Stimulated activated CD4-positive, alpha-beta T cell treated with anti-CD3 and anti-CD28 coated beads, Interleukin-15, amount 100 ng/mL, for 24 hours (primary cell): ENCODE measurements around the gene LOXL1.

Source experiments
- DNase-seq: peaks from one replicate; pipeline ENCODE4 v3.0.0-alpha.2; 2020

The LOXL1 gene

DNA sequence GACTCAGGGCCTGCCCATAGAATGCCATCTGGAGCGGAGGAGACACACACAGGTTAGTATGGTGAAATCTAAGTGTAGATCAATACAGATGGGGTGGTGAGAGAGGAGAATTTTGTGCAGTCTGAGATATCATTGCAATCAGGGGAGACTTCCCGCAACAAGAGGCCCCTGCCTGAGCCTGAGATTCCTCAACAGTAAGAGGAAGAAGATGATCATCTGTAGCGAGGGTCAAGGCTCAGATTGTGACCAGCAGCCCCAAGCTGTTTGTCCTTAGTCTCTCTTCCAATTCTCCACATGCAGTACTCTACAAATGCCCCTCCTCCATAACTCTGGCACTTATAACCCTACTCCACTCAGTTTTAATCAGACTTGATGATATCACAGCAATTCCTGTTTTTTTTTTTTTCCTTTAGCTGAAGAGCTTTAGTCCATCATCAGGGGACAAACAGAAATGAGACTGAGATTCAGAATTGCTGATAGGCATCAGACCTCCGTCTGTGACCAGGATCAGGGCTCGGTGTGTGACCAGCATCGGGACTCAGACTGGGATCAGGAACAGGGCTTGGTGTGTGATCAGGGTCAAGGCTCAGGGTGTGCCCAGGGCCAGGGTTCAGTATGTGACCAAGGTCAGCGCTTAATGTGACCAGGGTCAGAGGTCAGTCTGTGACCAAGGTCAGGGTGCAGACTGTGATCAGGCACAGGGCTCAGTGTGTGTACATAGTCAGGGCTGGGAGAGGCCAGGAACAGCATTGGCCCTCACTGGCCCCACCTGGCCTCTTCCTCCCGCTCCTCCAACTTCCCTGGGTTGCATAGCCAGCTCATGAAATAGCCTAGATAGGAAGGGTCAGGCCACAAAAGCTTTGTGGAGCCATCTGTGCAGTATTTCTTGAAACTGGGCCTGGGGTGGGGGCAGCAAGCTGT, 14.1 kb downstream of the LOXL1 start:
- DNase-seq = no peak

GRCh38 chr15:73941044-73941443, 14.8 kb downstream of the LOXL1 start:
- no peak for DNase-seq

DNA sequence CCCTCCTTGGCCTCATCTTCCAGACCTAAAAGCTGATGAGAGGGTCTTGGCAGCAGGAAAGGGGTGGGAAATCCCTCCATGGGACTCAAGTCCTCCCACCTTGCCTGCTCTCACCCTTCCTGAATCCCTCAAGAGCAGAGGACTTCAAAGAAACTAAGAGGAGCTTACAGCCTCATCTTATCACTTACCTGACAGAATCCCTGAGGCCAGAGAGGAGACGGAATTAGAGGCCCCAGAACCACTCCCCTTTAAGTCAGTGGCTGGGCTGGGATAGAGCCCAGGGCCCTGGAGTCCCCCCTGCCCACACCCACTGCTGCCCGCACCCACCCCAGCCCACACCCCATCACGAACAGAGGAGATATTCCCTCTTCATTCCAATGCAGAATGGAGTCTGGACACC, 15.2 kb downstream of the LOXL1 start:
- DNase-seq = no peak

DNA sequence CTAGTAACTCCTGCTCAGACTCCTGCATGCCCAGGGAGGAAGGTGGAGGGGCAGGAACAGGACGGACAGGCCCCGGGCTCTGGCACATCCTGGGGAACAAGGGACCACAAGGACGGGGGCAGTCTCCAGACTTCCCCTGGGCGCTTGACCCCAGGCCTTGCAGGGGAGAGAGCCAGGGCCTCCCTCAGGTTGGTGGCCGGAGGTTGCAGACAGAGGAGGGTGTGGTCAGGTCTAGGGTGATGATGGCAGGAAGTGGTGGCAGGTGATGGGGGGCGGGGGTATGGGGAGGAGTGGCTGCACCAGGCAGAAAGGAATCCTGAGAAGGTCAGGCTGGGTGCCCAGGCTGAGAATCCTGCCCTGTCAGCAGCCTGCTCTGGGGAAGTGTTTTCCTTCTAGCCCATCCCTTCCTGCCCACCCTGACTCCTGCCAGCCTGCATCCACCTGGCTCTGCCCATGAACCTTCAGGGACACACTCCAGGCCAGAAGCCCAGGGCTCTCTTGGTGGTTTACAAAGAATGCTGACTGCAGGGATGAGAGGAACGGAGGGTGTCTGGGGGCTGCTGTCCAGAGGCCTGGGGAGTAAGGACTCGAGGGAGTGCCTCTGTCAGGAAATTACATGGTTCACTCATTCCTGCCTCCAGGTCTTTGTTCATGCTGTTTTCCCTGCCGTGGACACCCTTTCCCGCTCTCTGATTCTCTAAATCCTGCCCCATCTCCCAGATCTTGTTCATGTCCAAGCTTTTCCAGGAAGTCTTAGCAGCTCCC, 15.8 kb downstream of the LOXL1 start:
- DNase-seq = no peak

DNA sequence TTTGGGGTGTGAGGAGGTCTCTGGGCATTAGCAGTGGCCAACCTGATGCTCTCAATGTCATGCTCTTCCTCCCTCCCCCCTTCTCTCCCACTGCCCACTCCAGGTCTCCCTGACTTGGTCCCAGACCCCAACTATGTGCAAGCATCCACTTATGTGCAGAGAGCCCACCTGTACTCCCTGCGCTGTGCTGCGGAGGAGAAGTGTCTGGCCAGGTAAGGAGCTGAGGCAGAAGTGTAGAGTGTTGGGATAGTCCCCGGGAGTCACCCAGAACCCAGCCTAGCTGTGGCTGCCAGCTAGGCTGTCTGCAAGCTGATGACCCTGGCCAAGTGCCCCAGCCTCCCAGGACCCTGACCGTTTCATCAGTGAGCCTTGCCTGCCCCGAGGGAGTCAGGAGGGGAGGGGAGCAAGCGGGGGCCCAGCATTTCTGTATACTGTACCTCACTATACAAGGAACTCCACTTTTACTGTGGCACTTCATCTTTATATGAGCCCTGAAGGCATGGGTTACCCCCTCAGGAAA, 16.5 kb downstream of the LOXL1 start:
- DNase-seq = no peak

GRCh38 chr15:73944161-73945129, 18.2 kb downstream of the LOXL1 start:
- DNase-seq = no peak

DNA sequence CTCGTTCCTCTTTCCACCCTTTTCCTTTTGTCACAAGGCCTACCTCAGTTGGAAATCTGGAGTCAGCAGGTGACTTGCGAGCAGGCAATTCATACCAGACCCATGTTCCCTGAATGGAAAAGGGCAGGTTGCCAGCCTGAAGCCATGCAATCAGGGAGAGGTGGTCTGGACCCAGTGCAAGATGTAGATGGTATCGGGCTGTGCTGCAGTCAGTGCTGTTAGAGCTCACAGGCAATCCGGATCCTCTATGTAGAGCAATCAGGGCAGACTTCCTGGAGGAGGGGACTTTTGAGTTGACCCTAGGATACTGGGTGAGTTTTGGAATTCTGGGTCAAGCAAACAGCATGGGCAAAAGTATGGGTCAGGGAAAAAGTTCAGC, 18.9 kb downstream of the LOXL1 start:
- no peak for DNase-seq

DNA sequence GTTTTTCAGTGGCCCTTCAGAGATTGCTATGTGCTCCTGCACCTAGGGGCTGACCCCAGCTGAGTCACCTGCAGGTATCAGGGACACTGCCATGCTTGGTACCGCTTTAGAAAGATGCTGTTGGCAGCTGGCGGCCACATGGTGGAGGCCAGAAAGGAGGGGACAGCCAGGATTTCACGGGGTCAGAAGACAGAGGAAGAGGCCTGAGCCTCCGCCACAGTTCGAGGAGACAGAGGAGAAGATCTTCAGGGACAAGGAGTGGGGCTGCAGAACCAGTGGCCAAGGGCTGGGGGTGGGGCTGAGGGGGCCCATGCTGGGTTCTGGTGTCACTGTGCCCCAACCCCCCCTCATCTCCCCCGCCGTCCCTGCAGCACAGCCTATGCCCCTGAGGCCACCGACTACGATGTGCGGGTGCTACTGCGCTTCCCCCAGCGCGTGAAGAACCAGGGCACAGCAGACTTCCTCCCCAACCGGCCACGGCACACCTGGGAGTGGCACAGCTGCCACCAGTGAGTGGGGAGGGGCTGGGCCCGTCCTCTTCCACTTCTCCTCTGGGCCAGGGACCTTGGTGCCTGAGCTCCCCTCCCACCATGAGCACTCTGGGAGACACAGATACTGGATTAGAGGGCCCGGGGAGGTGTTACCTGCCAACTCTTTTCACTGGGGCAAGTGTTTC, 19.9 kb downstream of the LOXL1 start:
- no peak for DNase-seq

GRCh38 chr15:73946795-73947370, 20.6 kb downstream of the LOXL1 start:
- DNase-seq = no peak

DNA sequence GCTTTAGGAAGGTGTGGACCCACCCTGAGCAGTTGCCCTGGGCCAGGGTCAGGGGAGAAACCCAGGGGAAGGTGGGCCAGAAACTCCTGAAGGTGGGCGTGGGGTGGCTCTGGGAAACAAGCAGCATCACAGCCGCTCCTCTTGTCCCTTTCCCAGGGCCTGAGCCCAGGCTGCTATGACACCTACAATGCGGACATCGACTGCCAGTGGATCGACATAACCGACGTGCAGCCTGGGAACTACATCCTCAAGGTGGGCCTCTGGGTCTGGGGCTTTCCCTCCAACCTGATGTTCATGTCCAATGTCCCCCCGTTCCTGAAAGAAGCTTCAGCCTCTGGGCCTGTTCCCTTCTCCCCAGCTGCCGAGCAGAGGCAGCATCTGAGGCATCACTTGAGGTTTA, 21.4 kb downstream of the LOXL1 start:
- no peak for DNase-seq

DNA sequence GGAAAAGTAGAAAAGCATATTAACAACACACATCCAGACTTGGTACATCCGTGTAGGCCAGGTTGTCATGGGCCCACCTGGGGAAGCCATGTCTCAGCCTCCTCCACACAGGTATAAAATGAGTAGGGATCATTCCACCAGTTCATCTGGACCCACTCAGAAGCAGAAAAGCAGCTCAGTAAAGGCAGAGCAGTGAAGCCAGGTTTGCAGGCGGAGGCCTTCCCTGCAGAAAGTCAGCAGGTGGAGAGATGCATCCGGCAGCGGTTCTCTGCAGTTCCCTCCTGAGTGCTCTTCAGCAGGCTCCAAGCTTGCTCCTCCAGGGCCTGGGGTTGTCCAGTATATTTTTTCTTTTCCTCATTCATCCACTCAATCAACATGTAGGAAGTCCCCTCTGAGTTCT, 22.1 kb downstream of the LOXL1 start:
- no peak for DNase-seq

GRCh38 chr15:73948982-73949381, 22.7 kb downstream of the LOXL1 start:
- no peak for DNase-seq

DNA sequence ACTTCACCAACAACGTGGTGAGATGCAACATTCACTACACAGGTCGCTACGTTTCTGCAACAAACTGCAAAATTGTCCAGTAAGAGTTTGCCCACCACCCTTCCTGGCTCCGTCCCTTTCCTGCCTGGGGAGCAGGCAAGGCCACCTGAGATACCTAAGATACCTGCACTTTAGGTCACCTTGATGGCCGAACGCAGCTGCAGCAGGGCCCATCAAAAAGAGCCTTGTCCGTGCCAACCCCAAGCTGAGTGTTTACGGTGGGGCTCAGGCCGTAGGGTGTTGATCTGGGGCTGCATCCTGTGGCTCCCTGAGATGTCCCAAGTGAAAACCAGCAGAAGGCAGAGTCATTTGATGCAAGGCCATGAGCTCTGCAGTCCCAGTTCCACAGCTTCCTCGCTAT, 23.2 kb downstream of the LOXL1 start:
- DNase-seq = no peak

DNA sequence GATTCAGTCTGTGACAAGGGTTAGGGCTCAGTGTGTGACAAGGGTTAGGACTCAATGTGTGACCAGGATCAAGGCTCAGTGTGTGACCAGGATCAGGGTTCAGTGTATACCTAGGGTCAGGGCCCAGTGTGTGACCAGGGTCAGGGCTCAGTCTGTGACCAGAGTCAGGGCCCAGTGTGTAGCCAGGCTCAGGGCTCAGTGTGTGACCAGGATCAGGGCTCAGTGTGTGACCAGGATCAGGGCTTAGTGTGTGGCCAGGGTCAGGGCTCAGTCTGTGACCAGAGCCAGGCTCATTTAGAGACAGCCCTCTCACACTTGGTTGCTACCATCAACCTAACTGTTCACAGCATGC, 24.2 kb downstream of the LOXL1 start:
- no peak for DNase-seq

- peak; percentile 74 for DNase-seq
Observed at GRCh38 chr15:73950831-73951561, 24.7 kb downstream of the LOXL1 start.

DNA sequence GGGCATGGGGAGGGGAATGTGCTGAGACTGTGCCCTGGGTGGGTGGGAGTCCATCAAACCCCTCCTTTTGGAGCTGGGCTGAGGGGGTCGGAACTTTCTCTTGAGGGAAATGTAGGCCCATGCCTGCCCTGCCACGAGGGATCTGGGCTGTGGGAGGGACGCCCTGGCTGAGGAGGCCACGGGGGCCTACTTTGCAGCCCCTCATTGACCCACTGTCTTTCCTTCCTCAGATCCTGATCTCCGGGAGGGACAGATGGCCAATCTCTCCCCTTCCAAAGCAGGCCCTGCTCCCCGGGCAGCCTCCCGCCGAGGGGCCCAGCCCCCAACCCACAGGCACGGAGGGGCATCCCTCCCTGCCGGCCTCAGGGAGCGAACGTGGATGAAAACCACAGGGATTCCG, 25.3 kb downstream of the LOXL1 start:
- DNase-seq = no peak

- no peak for DNase-seq
Observed at GRCh38 chr15:73952171-73952912, 26.1 kb downstream of the LOXL1 start.

DNA sequence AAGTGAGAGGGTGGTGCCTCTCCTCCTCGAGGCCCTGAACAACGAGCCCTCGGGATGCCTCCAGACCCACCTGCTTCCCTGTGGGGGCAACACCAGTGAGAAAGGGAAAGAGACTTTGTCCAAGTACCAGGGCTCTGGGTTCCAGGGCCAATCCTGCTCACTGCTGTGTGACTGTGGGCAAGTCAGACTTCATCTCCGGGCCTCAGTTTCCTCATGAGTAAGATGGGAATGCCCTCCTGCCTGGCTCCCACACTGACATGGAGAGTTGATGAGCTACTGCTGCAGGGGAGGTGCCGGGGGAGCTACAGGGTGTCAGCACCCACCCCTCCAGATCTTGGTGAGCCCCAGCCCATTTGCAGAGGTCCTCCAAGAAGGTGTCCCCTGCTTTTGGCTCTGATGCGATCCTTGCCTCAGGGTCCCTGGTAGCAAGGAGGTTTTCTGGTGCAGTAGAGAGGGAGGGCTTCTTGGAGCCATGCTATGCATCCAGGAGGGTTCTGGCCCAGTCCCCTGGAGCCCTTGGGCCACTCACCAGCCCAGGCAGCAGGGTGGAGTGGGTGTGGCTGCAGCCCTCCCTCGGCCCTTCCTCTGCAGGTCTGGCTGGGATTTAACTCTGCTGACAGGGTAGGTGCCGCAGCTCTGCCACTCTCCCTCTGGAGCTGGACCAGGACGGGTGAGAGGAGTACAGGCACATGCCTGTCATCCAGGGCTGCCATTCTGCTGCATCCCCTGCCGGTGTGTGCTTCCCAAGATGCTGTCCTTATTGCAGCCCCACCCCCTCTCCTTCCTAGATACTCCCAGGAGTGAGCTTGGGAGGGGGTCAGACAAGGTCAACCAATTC, 26.9 kb downstream of the LOXL1 start:
- no peak for DNase-seq
